ENCODE data around the gene LIFR.

The LIFR gene

DNA sequence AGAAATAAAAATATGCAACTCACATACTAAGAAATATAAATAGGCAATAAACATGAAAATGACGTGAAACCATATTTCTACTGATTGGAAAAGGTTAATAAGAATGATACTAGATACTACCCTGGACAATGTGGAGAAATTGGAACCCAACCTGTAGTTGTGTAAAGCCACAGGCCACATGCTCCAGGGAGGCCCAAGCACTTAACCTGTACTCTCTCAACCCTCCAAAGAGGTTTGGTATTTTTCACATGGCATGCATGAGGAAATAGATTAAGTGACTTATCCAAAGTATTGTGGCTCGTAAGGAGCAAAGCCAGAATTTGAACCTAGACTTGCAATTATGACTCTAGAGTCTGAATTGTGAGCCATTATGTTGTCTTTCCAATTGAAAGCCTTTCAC lies 13.4 kb downstream of the LIFR start:
- TF ChIP-seq, protein P1, sequence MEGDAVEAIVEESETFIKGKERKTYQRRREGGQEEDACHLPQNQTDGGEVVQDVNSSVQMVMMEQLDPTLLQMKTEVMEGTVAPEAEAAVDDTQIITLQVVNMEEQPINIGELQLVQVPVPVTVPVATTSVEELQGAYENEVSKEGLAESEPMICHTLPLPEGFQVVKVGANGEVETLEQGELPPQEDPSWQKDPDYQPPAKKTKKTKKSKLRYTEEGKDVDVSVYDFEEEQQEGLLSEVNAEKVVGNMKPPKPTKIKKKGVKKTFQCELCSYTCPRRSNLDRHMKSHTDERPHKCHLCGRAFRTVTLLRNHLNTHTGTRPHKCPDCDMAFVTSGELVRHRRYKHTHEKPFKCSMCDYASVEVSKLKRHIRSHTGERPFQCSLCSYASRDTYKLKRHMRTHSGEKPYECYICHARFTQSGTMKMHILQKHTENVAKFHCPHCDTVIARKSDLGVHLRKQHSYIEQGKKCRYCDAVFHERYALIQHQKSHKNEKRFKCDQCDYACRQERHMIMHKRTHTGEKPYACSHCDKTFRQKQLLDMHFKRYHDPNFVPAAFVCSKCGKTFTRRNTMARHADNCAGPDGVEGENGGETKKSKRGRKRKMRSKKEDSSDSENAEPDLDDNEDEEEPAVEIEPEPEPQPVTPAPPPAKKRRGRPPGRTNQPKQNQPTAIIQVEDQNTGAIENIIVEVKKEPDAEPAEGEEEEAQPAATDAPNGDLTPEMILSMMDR (conservative IDR thresholded peaks at IDR 0.05; ENCODE audit: control insufficient read depth, insufficient read depth, low read depth, low read length): no peak
- no peak for DNase-seq (ENCODE audit: low read depth)
- H3K4me3 ChIP-seq (ENCODE audit: control insufficient read depth, low read depth, low read length): no peak overlapping the region

DNA sequence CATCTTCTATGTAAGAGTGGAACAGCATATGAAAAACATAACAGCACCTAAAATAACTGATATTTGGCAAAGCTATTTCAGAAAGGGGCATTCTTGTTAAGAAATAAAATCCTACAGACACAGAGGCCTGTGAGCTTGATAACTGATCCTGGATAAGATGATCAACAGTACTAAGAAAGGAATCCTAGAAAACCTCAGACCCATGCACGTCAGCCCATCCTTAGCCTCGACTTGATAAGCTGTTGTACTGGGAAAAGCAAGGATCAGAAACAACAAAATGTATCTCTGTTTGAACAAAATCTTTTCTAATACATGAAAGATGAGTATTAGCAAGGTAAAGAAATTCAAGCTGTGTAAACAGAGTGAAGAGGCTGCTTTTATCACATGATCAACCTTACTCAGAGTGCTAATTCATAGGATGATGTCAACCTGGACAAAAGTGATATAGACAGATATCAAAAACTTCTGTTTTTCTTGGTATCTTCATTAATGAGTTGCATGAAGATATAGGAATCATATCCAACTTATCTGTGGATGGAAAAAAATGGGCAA lies 15.2 kb downstream of the LIFR start:
- DNase-seq (ENCODE audit: low read depth): peak; percentile 30
- H3K4me3 ChIP-seq (ENCODE audit: control insufficient read depth, low read depth, low read length): no peak overlapping the region
- TF ChIP-seq, protein P1 (conservative IDR thresholded peaks at IDR 0.05; ENCODE audit: control insufficient read depth, insufficient read depth, low read depth, low read length): no peak

DNA sequence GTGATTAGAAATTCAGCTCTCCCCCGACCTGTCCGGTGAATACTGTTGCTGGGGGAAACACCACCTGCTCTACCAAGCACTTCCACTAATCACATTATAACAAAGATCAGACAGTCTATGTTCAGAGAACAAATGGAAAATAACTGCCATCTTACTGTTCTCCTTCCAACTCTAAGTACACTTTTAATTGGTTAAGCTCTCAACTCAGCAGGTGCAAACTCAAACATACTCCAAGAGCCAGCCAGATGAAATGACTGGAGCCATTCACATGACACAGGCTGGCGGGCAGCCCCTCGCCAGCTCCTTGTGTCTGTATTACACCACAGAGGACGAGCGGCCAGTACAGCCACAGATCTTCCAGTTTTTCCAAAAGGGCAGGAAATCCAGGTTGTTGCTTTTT lies 16.1 kb downstream of the LIFR start:
- TF ChIP-seq, protein P1 (conservative IDR thresholded peaks at IDR 0.05; ENCODE audit: control insufficient read depth, insufficient read depth, low read depth, low read length): no peak
- DNase-seq (ENCODE audit: low read depth): no peak

DNA sequence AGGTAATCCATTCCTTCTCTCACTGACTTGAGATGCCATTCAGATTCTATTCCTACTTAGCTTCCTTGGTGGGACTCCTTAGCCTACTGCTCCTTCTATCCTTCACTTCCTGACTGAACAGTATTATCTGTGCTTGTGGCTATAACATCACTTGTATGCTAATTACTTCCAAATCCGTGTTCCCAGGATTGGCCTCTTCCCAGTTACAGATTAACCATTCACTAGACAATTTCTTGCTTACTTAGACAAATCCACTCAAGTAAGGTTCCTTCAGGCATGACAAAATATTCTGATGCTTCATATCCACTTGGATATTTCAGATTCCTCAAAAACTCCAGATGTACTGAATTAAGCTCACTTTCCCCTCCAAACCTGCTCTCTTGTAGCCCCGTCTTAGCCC lies 18.3 kb downstream of the LIFR start:
- TF ChIP-seq, protein P1 (conservative IDR thresholded peaks at IDR 0.05; ENCODE audit: control insufficient read depth, insufficient read depth, low read depth, low read length): no peak
- DNase-seq (ENCODE audit: low read depth): no peak

More for the DNA sequence above, 16.1 kb downstream of the LIFR start:
- no peak overlapping the region for H3K4me3 ChIP-seq (ENCODE audit: control insufficient read depth, low read depth, low read length)

DNA sequence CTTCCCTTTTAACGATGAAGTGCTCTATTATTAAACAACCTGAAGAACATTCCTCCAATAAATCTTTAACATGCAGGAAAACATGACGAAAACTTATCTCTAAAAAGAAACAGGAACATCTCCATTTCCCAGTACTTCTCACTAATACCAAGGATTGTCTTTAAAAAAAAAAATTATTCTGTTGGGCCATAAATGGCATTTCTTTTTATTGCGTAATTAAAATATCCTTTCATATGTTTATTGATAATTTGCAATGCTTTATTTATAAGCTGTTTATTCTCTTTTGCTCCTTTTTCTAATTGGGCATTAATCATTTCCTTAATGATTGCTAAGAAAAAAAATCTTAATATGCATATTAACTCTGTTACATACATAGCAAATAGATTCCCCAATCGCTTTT lies 18.9 kb downstream of the LIFR start:
- H3K4me3 ChIP-seq (ENCODE audit: control insufficient read depth, low read depth, low read length): no peak overlapping the region
- DNase-seq (ENCODE audit: low read depth): no peak
- TF ChIP-seq, protein P1 (conservative IDR thresholded peaks at IDR 0.05; ENCODE audit: control insufficient read depth, insufficient read depth, low read depth, low read length): no peak

More for the DNA sequence above, 18.3 kb downstream of the LIFR start:
- no peak overlapping the region for H3K4me3 ChIP-seq (ENCODE audit: control insufficient read depth, low read depth, low read length)

DNA sequence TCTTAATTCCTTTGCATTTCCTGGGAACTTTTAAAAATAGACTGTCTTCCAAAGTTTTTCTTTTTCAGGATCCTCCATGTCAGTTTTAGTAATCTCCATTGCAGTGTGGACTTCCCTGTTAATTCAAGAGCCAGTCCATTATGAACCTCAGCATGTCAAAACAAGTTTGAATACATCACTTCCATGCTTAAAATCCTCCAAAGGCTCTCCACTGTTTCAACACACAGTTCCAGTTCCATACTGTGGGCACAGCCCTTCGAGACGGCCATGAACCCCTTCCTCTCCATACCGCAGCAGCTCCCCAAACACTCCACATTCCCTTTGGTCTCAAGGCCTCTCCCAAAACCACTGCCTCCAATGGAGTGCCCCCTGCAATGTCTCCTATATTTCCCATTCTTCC lies 19.5 kb downstream of the LIFR start:
- H3K4me3 ChIP-seq (ENCODE audit: control insufficient read depth, low read depth, low read length): no peak overlapping the region
- TF ChIP-seq, protein P1 (conservative IDR thresholded peaks at IDR 0.05; ENCODE audit: control insufficient read depth, insufficient read depth, low read depth, low read length): no peak
- no peak for DNase-seq (ENCODE audit: low read depth)

DNA sequence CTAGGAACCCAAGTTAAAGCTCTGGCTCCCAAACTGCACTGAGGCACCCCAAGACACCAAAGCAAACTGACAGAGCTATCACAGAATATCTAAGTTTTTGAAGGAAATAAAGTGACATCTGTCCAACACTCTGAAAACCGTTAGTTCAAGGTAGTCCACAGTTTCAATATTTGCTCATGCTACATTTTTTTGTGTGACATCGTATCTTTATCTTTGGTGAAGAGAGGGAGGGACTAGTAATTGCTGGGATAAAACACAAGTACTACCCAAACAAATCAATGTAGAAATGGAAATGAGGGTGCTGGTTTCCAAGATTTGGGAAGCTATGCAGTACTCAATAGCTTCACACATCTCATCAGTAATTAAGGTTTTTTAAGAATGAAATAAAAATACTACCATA lies 20.6 kb downstream of the LIFR start:
- no peak overlapping the region for H3K4me3 ChIP-seq (ENCODE audit: control insufficient read depth, low read depth, low read length)
- DNase-seq (ENCODE audit: low read depth): no peak
- TF ChIP-seq, protein P1 (conservative IDR thresholded peaks at IDR 0.05; ENCODE audit: control insufficient read depth, insufficient read depth, low read depth, low read length): no peak
